Measurements from ENCODE around the gene RFTN2. TPM values are rescaled to one million over a fixed set of nuclear protein-coding genes. Genes with fewer than 3 reads are reported as not detected.
"Not testable (repeated sequence)": the region's sequence is repeated elsewhere in the genome, so short reads cannot be mapped to it uniquely, and the experiment has no call there.

Gene RFTN2, protein sequence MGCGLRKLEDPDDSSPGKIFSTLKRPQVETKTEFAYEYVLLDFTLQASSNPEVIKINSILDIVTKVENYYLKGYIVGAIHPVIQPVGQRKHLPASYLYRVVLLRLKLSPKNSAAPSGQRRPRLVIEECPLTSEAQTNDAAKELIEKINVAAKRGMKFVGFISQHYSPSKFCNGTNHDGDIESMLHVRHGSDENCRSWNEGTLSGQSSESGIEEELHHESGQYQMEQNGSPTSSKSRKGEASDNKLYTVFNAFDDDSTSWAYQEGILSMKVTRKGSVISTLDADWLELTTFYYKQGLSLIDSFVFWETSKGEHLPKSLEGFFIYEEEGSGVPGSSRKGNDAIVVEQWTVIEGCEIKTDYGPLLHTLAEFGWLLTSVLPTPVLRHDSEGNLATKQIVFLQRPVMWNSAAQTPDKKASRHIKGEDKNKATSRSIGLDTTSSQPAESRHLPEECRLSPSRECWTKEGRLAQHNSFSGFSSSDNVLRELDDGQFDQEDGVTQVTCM
- polyA plus RNA-seq (2012; ENCODE audit: insufficient read depth, insufficient read length, low read depth), result 0.29 TPM

DNA sequence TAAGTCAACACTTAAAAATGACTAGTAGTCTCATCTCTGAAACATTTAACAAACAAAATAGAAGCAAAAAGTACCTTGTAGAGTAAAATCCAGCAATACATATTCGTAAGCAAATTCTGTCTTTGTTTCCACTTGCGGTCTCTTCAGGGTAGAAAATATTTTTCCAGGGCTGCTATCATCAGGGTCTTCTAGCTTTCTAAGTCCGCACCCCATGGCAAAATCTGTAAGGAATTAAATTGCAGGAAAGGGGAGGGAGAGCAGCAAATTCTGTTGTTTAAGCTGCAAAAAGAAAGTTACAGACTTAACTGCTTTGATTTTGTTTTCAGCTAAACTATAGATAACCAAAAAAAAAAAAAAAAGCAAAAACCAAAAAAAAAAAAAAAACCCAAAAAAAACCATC lies at the start of gene RFTN2:
Gene RFTN2, minus strand, starts transcription at position 342 of the 400 bp plus-strand sequence. Its CDS starts 129 bp downstream, at position 213.
- H3K27me3 ChIP-seq, result peaks cover 20% of the 10 kb centered on the region
- no peaks in the 10 kb centered on the region for H3K4me1 ChIP-seq
- H3K36me3 ChIP-seq, result no peaks in the 10 kb centered on the region
- no peak for DNase-seq
- TF ChIP-seq, protein P1, sequence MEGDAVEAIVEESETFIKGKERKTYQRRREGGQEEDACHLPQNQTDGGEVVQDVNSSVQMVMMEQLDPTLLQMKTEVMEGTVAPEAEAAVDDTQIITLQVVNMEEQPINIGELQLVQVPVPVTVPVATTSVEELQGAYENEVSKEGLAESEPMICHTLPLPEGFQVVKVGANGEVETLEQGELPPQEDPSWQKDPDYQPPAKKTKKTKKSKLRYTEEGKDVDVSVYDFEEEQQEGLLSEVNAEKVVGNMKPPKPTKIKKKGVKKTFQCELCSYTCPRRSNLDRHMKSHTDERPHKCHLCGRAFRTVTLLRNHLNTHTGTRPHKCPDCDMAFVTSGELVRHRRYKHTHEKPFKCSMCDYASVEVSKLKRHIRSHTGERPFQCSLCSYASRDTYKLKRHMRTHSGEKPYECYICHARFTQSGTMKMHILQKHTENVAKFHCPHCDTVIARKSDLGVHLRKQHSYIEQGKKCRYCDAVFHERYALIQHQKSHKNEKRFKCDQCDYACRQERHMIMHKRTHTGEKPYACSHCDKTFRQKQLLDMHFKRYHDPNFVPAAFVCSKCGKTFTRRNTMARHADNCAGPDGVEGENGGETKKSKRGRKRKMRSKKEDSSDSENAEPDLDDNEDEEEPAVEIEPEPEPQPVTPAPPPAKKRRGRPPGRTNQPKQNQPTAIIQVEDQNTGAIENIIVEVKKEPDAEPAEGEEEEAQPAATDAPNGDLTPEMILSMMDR (IDR thresholded peaks at IDR 0.05; ENCODE audit: low read depth, low read length), result no peak
- no peaks in the 10 kb centered on the region for H3K9me3 ChIP-seq
- no peak within 1 kb of the TSS for H3K4me3 ChIP-seq (ENCODE audit: low read depth, low read length)

DNA sequence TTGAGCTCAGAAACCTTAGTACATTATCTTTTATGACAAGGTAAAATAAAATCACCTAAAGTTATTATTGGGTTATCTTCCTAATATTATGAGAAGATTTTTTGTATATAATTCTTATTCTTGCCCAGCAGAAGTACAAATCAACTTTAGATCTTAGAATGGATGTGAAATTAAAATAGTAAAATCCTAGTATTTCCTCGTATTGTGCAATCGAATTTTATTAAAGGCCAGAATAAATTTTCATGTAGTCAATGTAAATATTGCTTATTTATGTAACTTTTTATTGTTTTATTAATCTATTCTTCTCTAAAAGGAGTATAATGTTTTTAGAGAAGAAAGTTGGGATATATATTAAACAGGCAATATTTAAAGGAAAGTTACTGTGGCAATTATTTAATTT lies 42.5 kb upstream of the RFTN2 start:
- H3K4me3 ChIP-seq (ENCODE audit: low read depth, low read length), result no peak overlapping the region
- TF ChIP-seq, protein P1 (IDR thresholded peaks at IDR 0.05; ENCODE audit: low read depth, low read length), result no peak
- no peaks in the 10 kb centered on the region for H3K9me3 ChIP-seq
- no peaks in the 10 kb centered on the region for H3K27me3 ChIP-seq
- H3K36me3 ChIP-seq, result no peaks in the 10 kb centered on the region
- DNase-seq, result no peak
- H3K4me1 ChIP-seq, result no peaks in the 10 kb centered on the region

DNA sequence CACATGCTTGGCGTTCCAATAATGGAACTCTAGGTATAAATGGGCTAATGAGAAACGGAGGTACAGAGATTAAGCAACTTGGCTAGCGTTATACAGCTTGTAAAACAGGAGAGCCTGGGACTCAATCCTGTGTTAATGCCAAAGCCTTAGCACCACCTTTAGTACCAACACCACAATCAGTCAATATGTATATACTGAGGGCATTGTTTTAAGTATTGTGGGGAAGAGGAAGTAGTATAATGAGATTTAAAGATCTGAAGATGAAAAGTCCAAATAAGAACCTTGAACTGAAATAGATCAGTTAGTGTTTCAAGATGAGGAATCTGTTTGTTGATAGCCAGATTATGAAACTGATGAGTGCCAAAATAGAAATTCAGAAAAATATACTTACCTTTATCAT lies 37.9 kb upstream of the RFTN2 start:
- no peaks in the 10 kb centered on the region for H3K9me3 ChIP-seq
- no peaks in the 10 kb centered on the region for H3K4me1 ChIP-seq
- no peaks in the 10 kb centered on the region for H3K27me3 ChIP-seq
- peaks cover 21% of the 10 kb centered on the region for H3K36me3 ChIP-seq
- no peak overlapping the region for H3K4me3 ChIP-seq (ENCODE audit: low read depth, low read length)
- DNase-seq, result no peak
- TF ChIP-seq, protein P1 (IDR thresholded peaks at IDR 0.05; ENCODE audit: low read depth, low read length), result no peak

DNA sequence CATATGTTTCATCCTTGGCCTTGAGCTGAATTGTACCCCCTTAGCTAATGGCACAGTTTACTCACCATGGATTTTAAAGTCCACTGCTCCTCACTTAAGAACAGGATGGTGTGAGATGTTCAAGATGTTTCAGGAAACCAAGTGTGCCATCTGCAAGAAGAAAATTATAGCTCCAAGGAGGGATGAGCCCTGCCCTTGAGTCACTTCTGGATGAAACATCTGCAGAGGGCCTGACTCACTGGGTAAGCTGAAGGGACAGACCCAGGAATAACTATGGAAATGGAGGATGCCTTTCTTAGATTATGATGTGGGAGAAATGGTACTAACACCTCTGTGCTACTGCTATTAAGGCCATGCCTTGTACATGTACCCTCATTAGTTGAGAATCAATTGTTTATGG lies 36.2 kb upstream of the RFTN2 start:
- Histone ChIP-seq H3K4me1 (no peaks in the 10 kb centered on the region), H3K27me3 (no peaks in the 10 kb centered on the region), H3K9me3 (no peaks in the 10 kb centered on the region), H3K36me3 (peaks cover 21% of the 10 kb centered on the region), H3K4me3 (ENCODE audit: low read depth, low read length) (no peak overlapping the region)
- TF ChIP-seq, protein P1 (IDR thresholded peaks at IDR 0.05; ENCODE audit: low read depth, low read length), result no peak
- DNase-seq, result no peak

DNA sequence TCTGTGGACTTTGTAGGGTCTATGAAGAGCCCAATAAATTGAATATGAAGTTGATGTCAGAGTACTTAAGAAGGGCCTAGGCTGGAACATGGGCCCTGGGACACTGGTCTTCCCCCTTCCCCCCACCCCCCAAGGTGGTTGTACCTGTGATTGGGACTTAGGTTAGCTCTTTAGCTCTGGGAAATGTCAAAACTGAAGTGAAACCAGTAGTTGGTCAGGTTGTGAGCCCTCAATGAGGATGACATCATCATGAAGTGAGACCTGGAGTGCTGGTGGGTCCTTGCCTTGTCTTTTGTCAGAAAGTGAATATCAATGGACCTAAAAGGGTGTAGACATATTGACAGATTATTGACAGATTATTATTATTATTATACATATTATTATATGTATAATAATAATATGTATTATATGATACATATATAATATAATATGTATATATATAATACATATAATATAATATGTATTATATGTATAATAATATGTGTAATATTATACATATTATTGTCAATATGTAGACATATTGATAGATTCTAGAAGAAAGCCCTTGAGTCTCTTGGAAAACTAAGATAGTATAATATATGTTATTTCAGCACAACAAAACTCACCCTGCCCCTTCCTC lies 35.1 kb upstream of the RFTN2 start:
- Histone ChIP-seq H3K4me3 (ENCODE audit: low read depth, low read length) (no peak overlapping the region), H3K4me1 (no peaks in the 10 kb centered on the region), H3K36me3 (peaks cover 21% of the 10 kb centered on the region), H3K27me3 (no peaks in the 10 kb centered on the region), H3K9me3 (no peaks in the 10 kb centered on the region)
- DNase-seq, result no peak
- TF ChIP-seq, protein P1 (IDR thresholded peaks at IDR 0.05; ENCODE audit: low read depth, low read length), result no peak

DNA sequence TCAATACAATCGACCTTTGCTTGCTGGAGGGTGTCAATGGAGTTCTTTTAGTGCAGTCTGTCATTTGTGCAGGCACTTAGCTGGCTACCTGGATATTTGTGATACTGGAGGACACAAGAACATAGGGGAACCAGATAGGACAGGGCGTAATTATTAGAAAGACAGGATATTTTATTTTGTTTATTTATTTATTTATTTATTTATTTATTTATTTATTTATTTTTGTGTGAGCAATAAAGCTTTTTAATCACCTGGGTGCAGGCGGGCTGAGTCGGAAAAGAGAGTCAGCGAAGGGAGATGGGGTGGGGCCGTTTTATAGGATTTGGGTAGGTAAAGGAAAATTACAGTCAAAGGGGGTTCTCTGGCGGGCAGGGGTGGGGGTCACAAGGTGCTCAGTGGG lies 33.8 kb upstream of the RFTN2 start:
- Histone ChIP-seq H3K4me3 (ENCODE audit: low read depth, low read length) (peak overlapping the region; percentile 96; the same call in 1 of the 2 replicates), H3K36me3 (peaks cover 21% of the 10 kb centered on the region)
- H3K27me3 ChIP-seq, H3K4me1 ChIP-seq, H3K9me3 ChIP-seq, DNase-seq: not testable (repeated sequence)

Measured in BE2C (cell line).